Activated naive CD8-positive, alpha-beta T cell treated with anti-CD3 and anti-CD28 coated beads for 36 hours (primary cell): ENCODE measurements around the gene COX5A. TPM values are rescaled to one million over a fixed set of nuclear protein-coding genes. Genes with fewer than 3 reads are reported as not detected.
A peak's percentile ranks its signal among the peaks of the same experiment; 100 is the strongest.
"Not testable (repeated sequence)": the region's sequence is repeated elsewhere in the genome, so short reads cannot be mapped to it uniquely, and the experiment has no call there.

ENCODE experiments used
- DNase-seq: peaks from one replicate; pipeline ENCODE4 v3.0.0; 2021
- H3K27ac Mint-ChIP-seq: one replicate; pipeline ENCODE4 v1.8.0; 2022; ENCODE audit warnings: mild to moderate bottlenecking, moderate library complexity, mixed read lengths
- H3K27me3 Mint-ChIP-seq: one replicate; pipeline ENCODE4 v1.8.0; 2022; ENCODE audit warnings: mild to moderate bottlenecking, mixed read lengths
- H3K36me3 Mint-ChIP-seq: one replicate; pipeline ENCODE4 v1.8.0; 2021; ENCODE audit warnings: mild to moderate bottlenecking, mixed read lengths
- H3K4me1 Mint-ChIP-seq: one replicate; pipeline ENCODE4 v1.8.0; 2021; ENCODE audit warnings: mixed read lengths
- H3K4me3 Mint-ChIP-seq: one replicate; pipeline ENCODE4 v1.8.0; 2022; ENCODE audit warnings: mild to moderate bottlenecking, moderate library complexity, mixed read lengths
- H3K9me3 Mint-ChIP-seq: one replicate; pipeline ENCODE4 v1.8.0; 2022; ENCODE audit warnings: mixed read lengths
- total RNA-seq, 2 experiments: library from RNA; stranded (reverse); gene quantifications; one replicate each; pipeline ENCODE4 v1.2.3, GENCODE V29; 2021

The COX5A gene
- total RNA-seq, 2 experiments from 2014 or later, result 352 to 363 TPM

- no peaks in the 10 kb centered on the region for H3K9me3 Mint-ChIP-seq
- peaks cover 37% of the 10 kb centered on the region for H3K36me3 Mint-ChIP-seq
- no peak overlapping the region for H3K27ac Mint-ChIP-seq
- H3K4me1 Mint-ChIP-seq, result peaks cover 19% of the 10 kb centered on the region
- H3K4me3 Mint-ChIP-seq, result no peak overlapping the region
- H3K27me3 Mint-ChIP-seq, result no peaks in the 10 kb centered on the region
- no peak for DNase-seq
Measured at GRCh38 chr15:74895830-74896229, 42.0 kb downstream of the COX5A start.

DNA sequence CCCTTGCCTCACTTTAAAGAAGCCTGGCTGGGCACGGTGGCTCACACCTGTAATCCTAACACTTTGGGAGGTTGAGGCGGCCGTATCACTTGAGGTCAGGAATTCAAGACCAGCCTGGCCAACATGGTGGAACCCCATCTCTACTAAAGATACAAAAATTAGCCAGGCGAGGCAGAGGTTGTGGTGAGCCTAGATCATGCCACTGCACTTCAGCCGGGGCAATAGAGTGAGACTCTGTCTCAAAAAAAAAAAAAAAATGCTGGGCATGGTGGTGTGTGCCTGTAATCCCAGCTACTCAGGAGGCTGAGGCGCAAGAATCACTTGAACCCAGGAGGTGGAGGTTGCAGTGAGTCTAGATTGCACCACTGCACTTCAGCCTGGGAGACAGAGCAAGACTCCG is 43.5 kb downstream of the COX5A start:
- not testable (repeated sequence) for H3K9me3 Mint-ChIP-seq, H3K27me3 Mint-ChIP-seq, H3K27ac Mint-ChIP-seq, DNase-seq, H3K4me3 Mint-ChIP-seq
- Mint-ChIP-seq H3K4me1 (peaks cover 27% of the 10 kb centered on the region), H3K36me3 (peaks cover 31% of the 10 kb centered on the region)

- Mint-ChIP-seq H3K27ac (peak overlapping the region; percentile 54), H3K27me3 (no peaks in the 10 kb centered on the region), H3K4me1 (peaks cover 34% of the 10 kb centered on the region), H3K4me3 (no peak overlapping the region), H3K36me3 (peaks cover 31% of the 10 kb centered on the region), H3K9me3 (no peaks in the 10 kb centered on the region)
- DNase-seq, result no peak
Measured at GRCh38 chr15:74893627-74894026, 44.2 kb downstream of the COX5A start.

DNA sequence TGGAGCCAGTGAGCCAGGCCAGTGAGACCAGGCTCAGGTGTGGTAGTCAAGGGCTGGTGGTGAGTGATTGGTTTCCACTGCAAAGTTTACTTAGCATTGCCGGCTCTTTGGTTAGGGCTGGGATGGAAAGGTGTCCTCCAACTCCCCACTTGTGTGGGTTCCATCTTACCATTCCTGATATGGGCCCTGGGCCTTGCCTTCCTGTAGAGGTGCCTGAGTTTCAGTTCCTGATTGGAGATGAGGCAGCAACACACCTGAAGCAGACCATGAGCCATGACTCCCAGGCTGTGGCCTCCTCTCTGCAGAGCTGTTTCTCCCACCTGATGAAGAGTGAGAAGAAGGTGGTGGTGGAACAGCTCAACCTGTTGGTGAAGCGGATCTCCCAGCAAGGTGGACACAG is 44.9 kb downstream of the COX5A start:
- H3K4me3 Mint-ChIP-seq, result no peak overlapping the region
- no peaks in the 10 kb centered on the region for H3K9me3 Mint-ChIP-seq
- no peaks in the 10 kb centered on the region for H3K27me3 Mint-ChIP-seq
- peaks cover 31% of the 10 kb centered on the region for H3K36me3 Mint-ChIP-seq
- no peak for DNase-seq
- H3K4me1 Mint-ChIP-seq, result peaks cover 34% of the 10 kb centered on the region
- H3K27ac Mint-ChIP-seq, result peak overlapping the region; percentile 27

GRCh38 chr15:74892313-74892712 is 45.6 kb downstream of the COX5A start:
- H3K27me3 Mint-ChIP-seq, result no peaks in the 10 kb centered on the region
- H3K27ac Mint-ChIP-seq, result no peak overlapping the region
- peaks cover 31% of the 10 kb centered on the region for H3K36me3 Mint-ChIP-seq
- no peak overlapping the region for H3K4me3 Mint-ChIP-seq
- H3K4me1 Mint-ChIP-seq, result peaks cover 36% of the 10 kb centered on the region
- H3K9me3 Mint-ChIP-seq, result no peaks in the 10 kb centered on the region
- DNase-seq, result no peak

- no peaks in the 10 kb centered on the region for H3K9me3 Mint-ChIP-seq
- no peak for DNase-seq
- peak overlapping the region; percentile 93 for H3K4me3 Mint-ChIP-seq
- no peak overlapping the region for H3K27ac Mint-ChIP-seq
- H3K27me3 Mint-ChIP-seq, result no peaks in the 10 kb centered on the region
- peaks cover 38% of the 10 kb centered on the region for H3K4me1 Mint-ChIP-seq
- peaks cover 31% of the 10 kb centered on the region for H3K36me3 Mint-ChIP-seq
Measured at GRCh38 chr15:74891469-74891868, 46.4 kb downstream of the COX5A start.

DNA sequence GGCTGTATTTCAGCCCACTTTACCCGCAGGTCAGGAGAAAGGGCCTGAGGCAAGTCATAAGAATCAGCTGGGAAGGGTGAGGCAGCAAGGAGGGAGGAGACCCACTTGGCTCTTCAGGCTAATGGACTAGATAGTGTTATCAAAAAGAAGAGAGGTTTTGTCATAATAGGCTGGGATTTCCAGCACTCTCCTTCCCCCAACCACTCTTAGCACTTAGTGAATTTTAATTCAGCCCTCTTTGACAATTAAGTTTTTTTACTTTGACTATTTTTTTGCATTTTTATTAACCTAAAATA is 47.3 kb downstream of the COX5A start:
- Mint-ChIP-seq H3K27me3 (no peaks in the 10 kb centered on the region), H3K36me3 (peaks cover 31% of the 10 kb centered on the region), H3K4me1 (peaks cover 38% of the 10 kb centered on the region), H3K9me3 (no peaks in the 10 kb centered on the region), H3K4me3 (peak overlapping the region; percentile 93), H3K27ac (peak overlapping the region; percentile 93)
- no peak for DNase-seq

DNA sequence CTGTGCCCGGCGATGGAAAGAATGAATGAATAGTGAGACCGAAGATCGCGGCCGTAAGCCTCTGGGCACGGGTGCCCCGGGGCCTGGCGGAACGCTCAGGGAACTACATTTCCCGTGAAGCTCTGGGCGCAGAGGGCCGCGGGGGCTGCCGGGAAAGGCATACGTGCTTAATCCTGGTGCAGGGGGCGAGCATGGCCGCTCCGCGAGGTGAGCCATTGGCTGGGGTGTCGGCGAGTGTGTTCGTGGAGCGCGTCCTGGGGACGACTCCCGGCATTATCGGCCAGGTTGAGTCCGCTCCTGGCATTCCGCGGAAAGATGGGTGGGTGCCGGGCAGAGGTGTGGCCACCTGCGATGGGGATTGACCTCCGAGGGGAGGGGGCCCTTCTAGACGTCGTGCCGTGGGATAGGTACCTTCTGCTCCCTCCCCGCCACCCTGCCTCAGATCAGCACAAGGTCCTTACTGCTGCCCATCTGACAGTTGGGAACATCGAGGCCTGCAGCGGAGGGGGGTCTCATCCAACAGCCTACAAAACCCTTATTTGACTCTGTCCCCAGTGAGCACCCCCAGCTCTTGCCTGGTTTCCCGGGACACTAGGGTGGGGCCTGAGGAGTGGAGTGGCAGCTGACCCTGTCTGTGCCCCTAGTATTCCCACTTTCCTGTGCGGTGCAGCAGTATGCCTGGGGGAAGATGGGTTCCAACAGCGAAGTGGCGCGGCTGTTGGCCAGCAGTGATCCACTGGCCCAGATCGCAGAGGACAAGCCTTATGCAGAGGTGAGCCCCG is 47.8 kb downstream of the COX5A start, which contains the start of gene MPI:
MPI (plus strand) TSS at position 160 of the 782 bp plus-strand sequence; CDS start at position 192, 32 bp downstream.
- H3K27me3 Mint-ChIP-seq, result no peaks in the 10 kb centered on the region
- no peaks in the 10 kb centered on the region for H3K9me3 Mint-ChIP-seq
- peaks cover 27% of the 10 kb centered on the region for H3K36me3 Mint-ChIP-seq
- H3K27ac Mint-ChIP-seq, result peak within 1 kb of the TSS; percentile 93
- peak; percentile 91 for DNase-seq
- peak within 1 kb of the TSS; percentile 93 for H3K4me3 Mint-ChIP-seq
- H3K4me1 Mint-ChIP-seq, result peaks cover 38% of the 10 kb centered on the region

- Mint-ChIP-seq H3K9me3 (no peaks in the 10 kb centered on the region), H3K4me3 (peak overlapping the region; percentile 93), H3K27me3 (no peaks in the 10 kb centered on the region), H3K27ac (peak overlapping the region; percentile 93), H3K36me3 (peaks cover 27% of the 10 kb centered on the region), H3K4me1 (peaks cover 38% of the 10 kb centered on the region)
- DNase-seq, result no peak
Measured at GRCh38 chr15:74889390-74889882, 48.4 kb downstream of the COX5A start.

- H3K4me3 Mint-ChIP-seq, result peak overlapping the region; percentile 93
- peaks cover 36% of the 10 kb centered on the region for H3K4me1 Mint-ChIP-seq
Measured at GRCh38 chr15:74888716-74889115, 49.2 kb downstream of the COX5A start.

GRCh38 chr15:74887537-74888193 is 50.2 kb downstream of the COX5A start:
- H3K27me3 Mint-ChIP-seq, DNase-seq, H3K9me3 Mint-ChIP-seq, H3K4me3 Mint-ChIP-seq, H3K27ac Mint-ChIP-seq: not testable (repeated sequence)
- Mint-ChIP-seq H3K4me1 (peaks cover 26% of the 10 kb centered on the region), H3K36me3 (peaks cover 15% of the 10 kb centered on the region)

More at GRCh38 chr15:74888716-74889115, 49.2 kb downstream of the COX5A start:
- Mint-ChIP-seq H3K27me3 (no peaks in the 10 kb centered on the region), H3K27ac (peak overlapping the region; percentile 93), H3K36me3 (peaks cover 25% of the 10 kb centered on the region), H3K9me3 (no peaks in the 10 kb centered on the region)
- no peak for DNase-seq

DNA sequence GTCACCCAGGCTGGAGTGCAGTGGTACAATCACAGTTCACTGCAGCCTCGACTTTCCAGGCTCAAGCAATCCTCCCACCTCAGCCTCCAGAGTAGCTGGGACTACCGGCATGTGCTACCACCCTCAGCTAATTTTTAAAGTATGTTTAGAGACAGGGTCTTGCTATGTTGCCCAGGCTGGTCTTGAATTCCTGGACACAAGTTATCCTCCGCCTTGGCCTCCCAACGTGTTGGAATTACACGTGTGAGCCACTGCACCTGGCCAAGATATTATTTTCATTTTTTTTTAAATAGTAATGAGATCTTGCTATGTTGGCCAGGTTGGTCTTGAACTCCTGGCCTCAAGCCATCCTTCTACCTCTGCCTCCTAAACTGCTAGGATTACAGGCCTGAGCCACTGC is 52.4 kb downstream of the COX5A start:
- Mint-ChIP-seq H3K27ac (no peak overlapping the region), H3K36me3 (peaks cover 2% of the 10 kb centered on the region), H3K27me3 (no peaks in the 10 kb centered on the region), H3K9me3 (no peaks in the 10 kb centered on the region), H3K4me3 (no peak overlapping the region), H3K4me1 (peaks cover 15% of the 10 kb centered on the region)
- no peak for DNase-seq

DNA sequence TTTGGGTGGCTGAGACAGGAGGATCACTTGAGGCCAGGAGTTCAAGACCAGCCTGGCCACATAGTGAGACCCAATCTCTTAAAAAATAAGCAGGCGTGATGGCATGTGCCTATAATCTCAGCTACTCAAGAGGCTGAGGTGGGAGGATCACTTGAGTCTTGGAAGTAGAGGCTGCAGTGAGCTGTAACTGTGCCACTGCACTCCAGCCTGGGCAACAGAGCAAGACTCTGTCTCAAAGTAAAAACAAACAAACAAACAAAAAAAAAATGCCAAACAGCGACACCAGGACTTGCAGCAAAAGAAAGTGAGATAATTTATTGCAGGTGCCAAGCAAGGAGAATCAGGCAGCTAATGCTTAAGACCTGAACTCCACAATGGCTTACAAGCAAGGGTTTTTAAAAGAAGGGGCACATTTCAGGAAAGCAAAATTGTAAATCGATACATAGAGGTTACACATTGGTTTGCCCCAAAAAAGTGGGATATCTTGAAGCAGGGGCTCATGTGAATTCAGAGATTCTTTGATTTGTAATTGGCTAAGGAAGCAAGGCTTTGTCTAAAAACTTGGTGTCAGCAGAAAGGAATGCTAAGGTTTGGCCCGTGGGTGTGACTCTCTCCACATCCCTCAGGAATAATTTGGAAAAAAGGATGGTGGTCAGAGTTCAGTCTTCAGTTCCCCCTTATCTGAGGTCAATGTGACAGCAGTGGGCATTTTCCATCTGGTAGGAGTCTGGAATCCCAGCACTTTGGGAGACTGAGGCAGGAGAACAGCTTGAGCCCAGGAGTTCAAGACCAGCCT is 53.2 kb downstream of the COX5A start:
- Mint-ChIP-seq H3K9me3 (no peaks in the 10 kb centered on the region), H3K4me1 (peaks cover 13% of the 10 kb centered on the region), H3K4me3 (no peak overlapping the region), H3K27ac (no peak overlapping the region), H3K27me3 (no peaks in the 10 kb centered on the region), H3K36me3 (no peaks in the 10 kb centered on the region)
- no peak for DNase-seq

DNA sequence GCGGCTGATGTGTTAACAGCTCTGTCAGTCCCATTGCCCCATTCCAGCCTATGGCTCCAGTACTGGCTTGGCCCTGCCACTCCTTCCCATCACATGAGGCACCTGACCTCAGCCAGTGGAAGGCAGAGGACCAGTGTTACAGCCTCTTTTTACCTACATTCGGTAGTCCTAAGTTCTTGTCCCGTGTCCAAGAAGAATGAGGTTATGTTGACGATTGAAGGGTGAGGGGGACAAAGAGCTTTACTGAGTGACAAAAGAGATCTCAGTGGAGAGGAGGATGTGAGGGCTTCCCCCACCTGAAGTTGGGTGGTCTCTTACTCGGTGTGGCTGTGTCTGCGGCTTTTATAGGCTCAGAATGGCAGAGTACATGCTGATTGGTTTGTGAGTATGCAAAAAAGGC is 55.3 kb downstream of the COX5A start:
- Mint-ChIP-seq H3K4me3 (no peak overlapping the region), H3K27ac (peak overlapping the region; percentile 65), H3K4me1 (peaks cover 3% of the 10 kb centered on the region), H3K27me3 (no peaks in the 10 kb centered on the region), H3K36me3 (no peaks in the 10 kb centered on the region), H3K9me3 (no peaks in the 10 kb centered on the region)
- DNase-seq, result no peak

DNA sequence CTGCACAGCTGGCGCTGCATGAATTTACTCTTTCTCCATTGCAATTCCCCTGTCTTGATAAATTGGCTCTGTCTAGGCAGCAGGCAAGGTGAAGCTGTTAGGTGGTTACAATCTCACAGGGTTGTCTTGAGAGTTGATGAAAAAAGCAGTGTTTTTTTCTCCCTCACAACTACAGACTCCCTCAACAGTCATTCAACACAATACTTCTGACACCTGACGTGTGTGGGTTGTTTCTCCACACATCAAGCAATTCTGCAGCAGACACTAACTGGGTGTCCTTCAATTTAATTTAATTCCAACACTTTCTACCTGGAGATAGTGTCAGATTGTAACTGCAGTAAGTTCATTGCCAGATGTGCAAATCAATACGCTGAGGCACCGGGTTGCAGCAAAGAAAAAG is 59.6 kb downstream of the COX5A start:
- Mint-ChIP-seq H3K36me3 (no peaks in the 10 kb centered on the region), H3K27ac (no peak overlapping the region), H3K4me1 (peaks cover 6% of the 10 kb centered on the region), H3K9me3 (no peaks in the 10 kb centered on the region), H3K4me3 (no peak overlapping the region), H3K27me3 (no peaks in the 10 kb centered on the region)
- DNase-seq, result no peak
